Parathyroid adenoma (tissue), 2 donors: ENCODE data around the gene RALGAPA2.

ENCODE experiments used
- H2AFZ ChIP-seq: fragments of 300-600 bp; sonication (generic); one replicate; pipeline ENCODE4 v1.7.0; 2017; ENCODE audit warnings: antibody characterized with exemption, mild to moderate bottlenecking
- H3K27ac ChIP-seq: fragments of 300-600 bp; sonication (generic); one replicate; pipeline ENCODE4 v1.7.0; 2017
- H3K27me3 ChIP-seq: fragments of 300-600 bp; sonication (generic); one replicate; pipeline ENCODE4 v1.7.0; 2017; ENCODE audit warnings: low read length; ENCODE audit not compliant: control insufficient read depth, insufficient read depth
- H3K36me3 ChIP-seq: fragments of 300-600 bp; sonication (generic); one replicate; pipeline ENCODE4 v1.7.0; 2017; ENCODE audit warnings: low read length; ENCODE audit not compliant: control insufficient read depth, insufficient read depth
- H3K4me1 ChIP-seq: fragments of 300-600 bp; sonication (generic); one replicate; pipeline ENCODE4 v1.7.0; 2017; ENCODE audit warnings: control low read depth
- H3K4me2 ChIP-seq: fragments of 300-600 bp; sonication (generic); one replicate; pipeline ENCODE4 v1.7.0; 2017; ENCODE audit warnings: low read length
- H3K4me3 ChIP-seq: fragments of 300-600 bp; sonication (generic); one replicate; pipeline ENCODE4 v1.7.0; 2017; ENCODE audit warnings: low read depth, low read length
- H3K79me2 ChIP-seq: fragments of 300-600 bp; sonication (generic); one replicate; pipeline ENCODE4 v1.7.0; 2017; ENCODE audit warnings: control low read depth
- H3K9ac ChIP-seq: fragments of 300-600 bp; sonication (generic); one replicate; pipeline ENCODE4 v1.7.0; 2017; ENCODE audit warnings: mild to moderate bottlenecking
- H3K9me3 ChIP-seq: fragments of 300-600 bp; sonication (generic); one replicate; pipeline ENCODE4 v1.7.0; 2017; ENCODE audit warnings: low read length; ENCODE audit not compliant: control insufficient read depth
- CTCF ChIP-seq: fragments of 300-600 bp; sonication (generic); IDR thresholded peaks from one replicate; pipeline ENCODE4 v1.7.0; 2017; ENCODE audit warnings: antibody characterized with exemption, mild to moderate bottlenecking
- donor health status: primary hyperparathyroidism.

The RALGAPA2 gene

GRCh38 chr20:20524756-20525155 is 187.7 kb downstream of the RALGAPA2 start:
- H3K4me1 ChIP-seq: no peaks in the 10 kb centered on the region
- no peak overlapping the region for H3K4me2 ChIP-seq
- H3K9ac ChIP-seq: no peak overlapping the region
- no peaks in the 10 kb centered on the region for H3K9me3 ChIP-seq
- H3K27me3 ChIP-seq: no peaks in the 10 kb centered on the region
- no peaks in the 10 kb centered on the region for H3K36me3 ChIP-seq
- H3K27ac ChIP-seq: no peak overlapping the region
- no peaks in the 10 kb centered on the region for H3K79me2 ChIP-seq
- H2AFZ ChIP-seq: no peak overlapping the region
- H3K4me3 ChIP-seq: no peak overlapping the region
- TF ChIP-seq CTCF: no peak

GRCh38 chr20:20521736-20522135 is 190.7 kb downstream of the RALGAPA2 start:
- H2AFZ ChIP-seq: no peak overlapping the region
- no peaks in the 10 kb centered on the region for H3K79me2 ChIP-seq
- H3K4me1 ChIP-seq: no peaks in the 10 kb centered on the region
- H3K4me2 ChIP-seq: no peak overlapping the region
- no peak overlapping the region for H3K9ac ChIP-seq
- H3K36me3 ChIP-seq: no peaks in the 10 kb centered on the region
- H3K9me3 ChIP-seq: no peaks in the 10 kb centered on the region
- no peaks in the 10 kb centered on the region for H3K27me3 ChIP-seq
- TF ChIP-seq CTCF: no peak
- H3K4me3 ChIP-seq: no peak overlapping the region
- no peak overlapping the region for H3K27ac ChIP-seq

- Histone ChIP-seq H3K36me3 (no peaks in the 10 kb centered on the region), H2AFZ (no peak overlapping the region), H3K27ac (no peak overlapping the region)
Observed at GRCh38 chr20:20520776-20521175, 191.7 kb downstream of the RALGAPA2 start.

GRCh38 chr20:20519269-20519668 is 193.2 kb downstream of the RALGAPA2 start:
- no peaks in the 10 kb centered on the region for H3K4me1 ChIP-seq
- H3K27ac ChIP-seq: no peak overlapping the region
- H3K9ac ChIP-seq: no peak overlapping the region
- no peak overlapping the region for H3K4me3 ChIP-seq
- H3K79me2 ChIP-seq: no peaks in the 10 kb centered on the region
- no peaks in the 10 kb centered on the region for H3K36me3 ChIP-seq
- no peak overlapping the region for H3K4me2 ChIP-seq
- no peak for TF ChIP-seq CTCF
- H3K9me3 ChIP-seq: no peaks in the 10 kb centered on the region
- no peak overlapping the region for H2AFZ ChIP-seq
- no peaks in the 10 kb centered on the region for H3K27me3 ChIP-seq

More at GRCh38 chr20:20520776-20521175, 191.7 kb downstream of the RALGAPA2 start:
- H3K4me3 ChIP-seq: no peak overlapping the region
- no peak overlapping the region for H3K9ac ChIP-seq
- TF ChIP-seq CTCF: no peak
- no peaks in the 10 kb centered on the region for H3K4me1 ChIP-seq
- no peaks in the 10 kb centered on the region for H3K79me2 ChIP-seq
- H3K27me3 ChIP-seq: no peaks in the 10 kb centered on the region
- no peak overlapping the region for H3K4me2 ChIP-seq
- H3K9me3 ChIP-seq: no peaks in the 10 kb centered on the region

GRCh38 chr20:20518263-20518662 is 194.2 kb downstream of the RALGAPA2 start:
- H3K36me3 ChIP-seq: no peaks in the 10 kb centered on the region
- no peak overlapping the region for H3K4me3 ChIP-seq
- H2AFZ ChIP-seq: no peak overlapping the region
- no peak overlapping the region for H3K9ac ChIP-seq
- TF ChIP-seq CTCF: no peak
- no peaks in the 10 kb centered on the region for H3K79me2 ChIP-seq
- H3K4me2 ChIP-seq: no peak overlapping the region
- H3K9me3 ChIP-seq: no peaks in the 10 kb centered on the region
- no peaks in the 10 kb centered on the region for H3K27me3 ChIP-seq
- H3K4me1 ChIP-seq: no peaks in the 10 kb centered on the region
- H3K27ac ChIP-seq: no peak overlapping the region
